Measurements from ENCODE around the gene NRG3.

NRG3 gene

DNA sequence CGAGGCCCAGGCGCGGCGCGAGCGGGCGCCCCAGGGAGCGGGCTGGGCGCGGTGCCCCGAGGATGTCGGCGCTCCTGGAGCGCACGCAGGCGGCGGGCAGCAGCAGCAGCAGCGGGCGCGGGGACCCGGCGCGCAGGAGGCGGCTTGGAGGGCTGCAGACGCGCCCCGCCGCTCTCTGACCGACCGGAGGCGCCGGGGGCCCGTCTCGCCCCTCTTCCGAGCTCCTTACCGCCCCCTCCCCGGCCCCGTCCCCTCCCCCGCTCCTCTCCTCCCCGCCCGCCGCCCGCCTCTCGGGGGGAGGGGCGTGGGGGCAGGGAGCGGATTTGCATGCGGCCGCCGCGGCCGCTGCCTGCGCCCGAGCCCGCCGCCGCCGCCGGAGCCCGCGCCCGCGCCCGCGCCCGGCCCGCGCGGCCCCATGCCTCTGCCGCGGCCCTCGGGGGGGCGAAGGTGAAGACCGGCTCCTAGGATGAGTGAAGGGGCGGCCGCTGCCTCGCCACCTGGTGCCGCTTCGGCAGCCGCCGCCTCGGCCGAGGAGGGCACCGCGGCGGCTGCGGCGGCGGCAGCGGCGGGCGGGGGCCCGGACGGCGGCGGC, at the start of gene NRG3:
TSS of gene NRG3 (plus strand) at position 320 of the 592 bp plus-strand sequence.
- DNase-seq (ENCODE audit: low spot score), result no peak

DNA sequence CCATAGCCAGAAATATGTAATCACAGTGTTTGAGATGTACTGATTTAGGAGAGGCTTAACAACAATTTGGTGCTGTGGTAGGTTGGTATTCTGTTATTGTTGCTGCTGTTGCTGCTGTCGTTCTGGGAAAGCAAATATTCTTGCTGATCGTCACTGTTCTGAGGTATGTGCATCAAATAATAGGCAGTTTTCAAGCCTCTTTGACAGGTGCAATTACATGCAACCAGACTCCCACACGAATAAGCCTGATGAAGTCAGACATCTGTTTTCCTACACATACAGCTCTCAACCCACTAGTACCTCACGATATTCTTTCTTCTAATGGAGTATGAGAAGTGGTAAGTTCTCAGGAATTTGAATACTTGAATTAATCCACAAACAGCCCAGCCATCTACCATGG, 46.7 kb upstream of the NRG3 start:
- no peak for DNase-seq (ENCODE audit: low spot score)

DNA sequence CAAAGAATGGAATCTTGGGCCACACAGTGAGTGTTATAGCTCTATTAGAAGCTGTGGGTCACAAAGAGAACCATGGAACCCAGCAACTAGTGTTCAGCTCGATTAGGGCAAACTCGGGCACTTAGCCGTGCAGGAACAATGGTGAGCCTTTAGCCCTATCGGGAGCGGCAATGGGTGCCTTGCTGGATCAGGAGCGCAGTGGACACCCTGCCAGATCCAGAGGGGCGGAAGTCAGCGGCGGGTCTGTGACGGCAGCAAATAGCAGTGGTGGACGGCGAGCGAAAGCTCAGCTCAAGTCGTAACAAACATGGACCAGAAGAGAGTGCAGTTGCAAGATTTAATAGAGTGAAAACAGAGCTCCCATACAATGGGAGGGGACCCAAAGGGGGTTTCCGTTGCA, 43.9 kb upstream of the NRG3 start:
- no peak for DNase-seq (ENCODE audit: low spot score)

DNA sequence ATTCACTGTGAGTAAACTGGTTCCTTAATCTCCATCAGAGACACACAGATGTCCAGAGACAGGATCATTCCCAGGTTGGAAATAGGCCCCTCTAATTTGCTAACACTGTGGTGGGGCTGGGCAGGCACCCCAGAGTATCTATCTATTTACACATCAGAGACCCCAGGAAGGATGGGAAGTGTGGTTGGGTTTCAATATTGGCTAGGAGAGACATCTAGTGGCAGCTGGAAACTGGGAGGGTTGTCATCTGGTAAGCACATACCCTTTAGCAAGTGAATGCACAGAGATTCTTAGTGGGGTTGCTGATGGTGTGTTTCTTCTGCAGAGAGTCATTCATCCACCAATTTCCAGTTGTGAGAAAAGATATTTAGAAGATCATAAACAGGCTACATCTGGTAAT, 36.0 kb upstream of the NRG3 start:
- DNase-seq (ENCODE audit: low spot score), result no peak

DNA sequence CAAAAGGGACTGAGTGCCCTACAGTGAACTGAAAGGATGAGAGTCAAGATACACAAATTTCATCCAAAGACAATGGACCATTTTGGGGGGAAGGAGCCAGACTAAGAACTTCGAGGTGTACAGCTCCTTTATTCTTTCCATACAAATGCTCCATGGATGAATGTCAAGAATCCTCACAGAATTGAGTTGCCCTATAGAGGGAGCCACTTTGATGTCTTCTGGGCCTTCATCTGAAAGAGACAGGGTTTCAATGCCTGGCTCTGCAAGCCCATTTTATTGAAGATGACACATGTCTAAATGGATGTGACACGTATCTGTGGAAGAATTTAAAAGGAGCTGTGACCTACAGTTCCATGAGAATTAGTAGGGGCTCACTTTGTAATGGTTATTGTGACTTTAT, 32.0 kb upstream of the NRG3 start:
- DNase-seq (ENCODE audit: low spot score), result no peak

DNA sequence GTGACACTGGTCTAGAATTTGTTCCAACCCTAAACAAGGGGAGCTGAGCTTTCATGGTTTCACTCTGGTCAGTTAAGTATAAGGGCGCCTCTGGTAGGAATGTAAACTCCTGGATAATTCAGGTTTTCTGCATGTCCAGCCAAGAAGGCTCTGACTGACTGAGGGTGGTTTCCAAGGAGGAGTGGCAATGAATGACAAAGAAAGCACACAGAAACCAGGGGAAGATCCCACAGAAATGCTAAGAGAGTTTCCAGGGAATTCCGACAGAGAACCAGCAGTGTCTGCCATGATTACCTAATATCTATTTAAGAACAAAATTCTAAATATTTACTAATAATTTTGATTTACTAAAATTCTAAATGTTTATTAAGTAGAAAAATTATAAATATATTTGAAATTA, 27.3 kb upstream of the NRG3 start:
- no peak for DNase-seq (ENCODE audit: low spot score)

DNA sequence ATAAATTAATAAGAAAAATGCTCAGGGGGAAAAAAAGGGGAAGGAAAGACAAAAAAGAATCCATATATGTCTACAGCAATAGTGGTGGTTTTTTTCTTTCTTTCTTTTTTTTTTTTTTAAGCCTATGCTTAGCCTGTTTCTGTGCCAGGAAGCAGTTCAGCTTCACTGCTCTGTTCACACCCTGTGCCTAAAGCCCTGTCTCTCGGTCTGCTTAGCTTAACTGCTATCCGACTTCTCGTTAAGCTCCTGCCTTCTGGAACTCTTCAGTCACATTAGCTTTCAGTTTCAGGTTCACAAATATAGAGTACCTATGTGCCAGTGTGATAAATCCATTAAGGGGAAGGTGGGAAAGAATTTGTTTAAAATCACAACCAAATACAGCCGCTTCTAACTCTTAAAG, 26.5 kb upstream of the NRG3 start:
- DNase-seq (ENCODE audit: low spot score), result no peak

DNA sequence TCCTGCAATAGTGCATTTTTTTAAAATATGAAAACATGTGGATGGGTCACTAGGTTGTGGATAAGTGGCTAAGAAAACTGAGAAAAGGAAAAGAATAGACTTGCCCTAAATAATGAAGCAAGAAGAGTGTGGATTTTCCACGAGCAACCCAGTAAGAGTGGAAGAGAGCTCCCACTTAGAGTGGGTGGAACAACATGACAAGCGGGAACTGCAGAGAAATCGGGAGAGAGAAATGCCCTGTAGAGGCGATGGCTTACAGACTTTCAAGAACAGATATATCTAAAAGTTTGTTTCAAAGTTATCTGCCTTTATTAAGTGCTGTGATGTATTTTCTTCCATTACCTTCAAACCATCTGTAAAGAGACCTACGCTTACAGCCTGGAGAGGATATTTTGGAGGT, 26.1 kb upstream of the NRG3 start:
- no peak for DNase-seq (ENCODE audit: low spot score)

DNA sequence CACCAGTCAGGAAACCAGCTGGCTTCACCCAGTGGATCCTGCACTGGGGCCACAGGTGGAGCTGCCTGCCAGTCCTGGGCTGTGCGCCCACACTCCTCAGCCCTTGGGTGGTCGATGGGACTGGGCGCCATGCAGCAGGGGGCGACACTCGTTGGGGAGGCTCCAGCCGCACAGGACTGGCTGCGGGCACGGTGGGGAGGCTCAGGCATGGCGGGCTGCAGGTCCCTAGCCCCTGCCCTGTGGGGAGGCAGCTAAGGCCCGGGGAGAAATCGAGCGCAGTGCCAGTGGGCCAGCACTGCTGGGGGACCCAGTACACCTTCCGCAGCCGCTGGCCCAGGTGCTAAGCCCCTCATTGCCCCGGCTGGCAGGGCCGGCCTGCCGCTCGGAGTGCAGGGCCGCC, 12.4 kb upstream of the NRG3 start:
- no peak for DNase-seq (ENCODE audit: low spot score)

DNA sequence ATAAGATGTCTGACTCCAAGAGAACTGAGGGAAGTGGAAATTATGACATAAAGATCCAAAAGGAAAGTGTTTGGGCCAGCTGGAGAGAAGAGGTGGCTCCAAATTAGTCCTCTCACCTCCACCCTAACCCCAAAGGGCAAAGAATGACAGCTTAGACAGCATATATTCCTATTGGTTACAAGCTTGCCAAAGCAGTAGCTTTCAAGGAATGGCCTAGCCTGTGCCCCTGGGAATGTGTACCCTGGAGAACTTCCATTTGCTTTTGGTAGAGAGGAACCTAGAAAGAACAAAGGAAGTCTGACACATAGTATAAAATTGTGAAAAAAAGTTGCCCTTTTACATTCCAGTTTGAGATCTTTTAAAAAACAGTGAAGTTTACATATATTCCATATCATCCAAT, 11.2 kb upstream of the NRG3 start:
- no peak for DNase-seq (ENCODE audit: low spot score)

DNA sequence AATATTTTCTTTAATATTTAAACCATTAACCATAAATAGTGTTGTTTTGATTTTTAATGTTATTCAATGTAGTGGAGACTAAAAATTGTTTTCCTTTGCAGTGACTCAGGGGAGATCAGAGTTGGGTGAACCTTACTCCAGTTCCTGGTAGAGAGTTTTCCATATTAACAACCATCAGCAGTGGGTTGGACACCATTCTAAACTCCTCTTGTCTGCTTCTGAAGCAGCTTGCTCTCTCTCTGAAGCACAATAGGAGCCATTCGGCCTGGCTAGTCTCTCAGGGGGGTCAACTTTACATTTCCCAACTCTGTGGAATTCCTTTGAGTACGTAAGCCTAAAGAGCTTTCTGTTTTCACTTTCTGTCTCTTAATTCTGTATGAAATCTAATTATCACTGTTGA, 9.4 kb upstream of the NRG3 start:
- DNase-seq (ENCODE audit: low spot score), result no peak

DNA sequence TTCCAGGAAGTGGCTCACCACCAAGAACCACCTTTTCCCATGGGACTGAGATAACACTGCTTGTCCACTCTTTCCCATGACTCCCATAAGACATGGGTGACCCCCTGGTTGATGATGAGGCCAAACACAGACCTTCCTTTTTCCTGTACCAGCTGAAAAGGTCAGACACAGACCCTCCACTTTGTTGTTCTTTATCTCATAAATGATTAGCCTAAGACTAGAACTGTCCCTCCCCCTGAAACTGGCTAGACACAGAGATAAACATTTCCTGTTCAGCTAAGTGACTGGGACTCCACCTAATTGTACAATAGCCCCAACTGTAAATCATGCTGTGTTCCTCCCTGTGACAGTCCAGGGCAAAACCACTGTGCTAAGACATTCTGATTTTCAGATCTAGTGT, 8.2 kb upstream of the NRG3 start:
- DNase-seq (ENCODE audit: low spot score), result no peak

DNA sequence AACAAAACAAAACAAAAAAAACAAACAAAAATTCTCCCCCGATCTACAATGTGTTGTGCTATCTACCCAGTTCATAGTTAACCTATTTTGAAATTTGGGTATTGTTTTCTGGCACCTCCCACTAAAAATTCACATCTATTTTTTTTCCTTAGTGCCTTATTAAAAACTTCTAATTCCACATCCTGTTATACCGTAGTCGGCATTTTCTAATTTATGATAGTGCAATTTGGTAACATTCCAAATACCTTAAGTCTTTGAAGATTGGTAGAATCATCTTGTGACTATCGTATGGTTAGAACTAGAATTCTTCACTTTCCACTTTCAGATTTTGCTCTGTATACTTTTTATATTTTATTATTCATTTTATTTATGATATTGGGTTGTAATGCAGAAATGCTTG, 4.5 kb upstream of the NRG3 start:
- DNase-seq (ENCODE audit: low spot score), result no peak

DNA sequence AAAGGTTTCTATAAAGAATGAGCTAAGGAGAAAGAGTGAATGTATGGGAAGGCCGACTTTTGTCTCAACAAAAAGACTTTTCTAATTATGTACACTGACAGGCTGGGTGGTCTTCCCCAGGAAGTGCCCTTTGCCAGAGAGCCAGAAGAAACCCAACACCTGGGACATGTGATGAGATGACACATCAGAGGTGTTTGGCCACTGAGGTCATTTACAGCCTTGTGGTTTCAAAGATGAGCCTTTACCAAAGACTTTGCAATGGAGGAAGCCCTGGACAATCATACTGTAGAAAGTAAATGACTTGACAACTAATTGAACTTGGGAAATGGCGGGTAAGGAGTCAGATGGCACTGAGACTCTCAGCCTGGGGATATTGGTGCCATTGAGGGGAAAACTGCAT, 3.4 kb upstream of the NRG3 start:
- DNase-seq (ENCODE audit: low spot score), result no peak

DNA sequence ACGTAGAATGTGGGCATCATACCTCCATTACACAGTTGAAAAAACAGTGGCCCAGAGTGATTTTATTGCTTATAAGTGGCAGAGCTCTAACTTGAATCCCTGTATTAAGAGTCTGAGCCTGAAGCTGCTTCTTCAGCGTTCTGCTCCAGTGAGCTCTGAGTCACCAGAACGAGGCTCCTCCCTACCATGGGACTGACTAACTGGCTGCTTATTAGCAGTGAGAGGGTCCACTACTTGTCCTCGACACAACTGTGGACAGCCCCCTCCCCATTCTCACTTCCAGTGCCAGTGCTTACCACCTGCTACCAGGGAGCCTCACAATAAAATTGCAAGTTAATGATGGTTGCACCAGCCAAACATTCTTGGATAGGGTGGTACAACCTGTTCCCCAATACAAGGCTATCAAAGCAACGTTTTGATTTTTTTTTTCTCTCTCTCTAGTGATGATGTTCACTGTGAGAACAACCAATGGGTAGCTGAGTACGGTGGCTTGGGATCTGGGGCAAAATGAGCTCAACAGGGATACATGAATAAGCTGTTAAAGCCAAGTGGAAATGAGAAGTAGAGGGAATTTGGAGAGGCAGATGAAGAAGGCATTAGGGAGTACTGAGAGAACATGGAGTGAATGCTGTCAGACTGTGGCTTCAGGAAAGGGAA, 2.7 kb upstream of the NRG3 start:
- no peak for DNase-seq (ENCODE audit: low spot score)

DNA sequence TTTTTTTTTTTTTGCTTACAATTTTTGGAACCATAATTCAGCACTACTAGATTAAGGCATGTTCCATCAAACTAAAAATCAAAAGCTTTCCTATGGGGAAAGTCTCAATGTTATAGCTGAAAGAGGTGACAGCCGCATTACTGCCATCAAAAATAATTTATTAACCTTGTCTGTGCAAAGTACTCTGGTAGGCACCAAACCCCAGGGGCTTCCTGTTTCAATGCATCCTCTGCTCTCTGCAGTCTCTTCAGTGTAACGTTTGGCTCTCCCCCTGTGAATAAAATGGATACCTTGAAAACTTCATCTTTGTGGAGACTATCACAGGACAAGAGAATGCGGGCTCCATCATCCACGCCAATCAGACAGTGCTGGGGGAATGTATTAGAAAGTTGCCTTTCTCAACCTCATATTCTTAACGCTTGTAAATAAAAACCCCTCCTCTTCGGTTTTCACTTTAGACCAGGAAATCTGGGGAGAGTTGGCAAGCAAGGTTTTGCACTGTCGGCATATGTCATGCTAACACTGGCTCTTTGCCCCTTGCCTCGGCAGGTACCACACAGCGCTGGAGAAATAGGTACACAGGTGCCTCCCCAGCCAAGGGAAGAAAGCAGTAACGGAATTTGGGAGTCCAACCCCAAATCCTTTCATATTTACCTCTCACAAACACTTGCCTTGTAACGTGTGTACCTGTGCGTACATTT, 1.6 kb upstream of the NRG3 start:
- no peak for DNase-seq (ENCODE audit: low spot score)

DNA sequence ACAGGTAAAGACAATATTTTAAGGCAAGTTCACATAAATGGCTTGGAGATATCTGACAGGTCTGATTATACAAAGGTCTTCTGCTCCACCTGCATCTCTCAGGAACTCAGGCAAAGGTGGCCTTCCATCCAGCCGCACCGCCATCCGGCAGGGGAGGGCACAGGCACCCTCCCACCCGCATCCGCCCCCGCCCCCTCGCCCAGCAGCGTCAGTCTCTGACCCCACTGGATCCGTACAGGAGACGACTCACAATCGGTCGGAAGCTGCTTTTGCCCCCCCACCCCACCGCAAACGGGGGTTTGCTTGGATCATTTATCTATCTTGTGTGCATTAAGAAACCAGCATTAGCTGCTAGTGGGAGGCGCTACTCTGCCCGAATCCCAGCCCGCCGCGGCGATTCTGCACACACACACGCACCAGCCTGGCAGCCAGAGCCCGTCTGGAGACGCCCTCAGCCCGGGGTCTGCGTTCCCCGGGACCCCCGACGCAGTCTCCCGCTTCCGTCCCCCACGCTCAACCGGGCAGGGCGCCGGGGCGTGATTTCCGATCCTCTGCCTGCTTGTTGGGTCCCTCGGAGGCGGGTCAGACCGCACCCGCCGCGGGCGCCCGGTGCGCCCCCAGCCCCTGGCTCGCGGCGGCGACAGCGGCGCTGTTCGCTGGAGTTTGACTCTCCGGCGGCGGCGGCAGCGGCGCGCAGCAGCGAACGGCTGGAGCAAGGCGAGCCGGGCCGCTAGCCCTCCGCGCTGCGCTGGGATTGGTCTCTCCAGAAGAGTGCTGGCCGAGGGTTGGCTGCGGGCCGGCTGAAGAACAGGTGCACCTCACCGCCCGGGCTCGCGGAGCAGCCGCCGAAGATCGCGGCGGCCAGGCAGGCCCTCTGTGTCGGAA, 820 bp upstream of the NRG3 start:
- DNase-seq (ENCODE audit: low spot score), result no peak

DNA sequence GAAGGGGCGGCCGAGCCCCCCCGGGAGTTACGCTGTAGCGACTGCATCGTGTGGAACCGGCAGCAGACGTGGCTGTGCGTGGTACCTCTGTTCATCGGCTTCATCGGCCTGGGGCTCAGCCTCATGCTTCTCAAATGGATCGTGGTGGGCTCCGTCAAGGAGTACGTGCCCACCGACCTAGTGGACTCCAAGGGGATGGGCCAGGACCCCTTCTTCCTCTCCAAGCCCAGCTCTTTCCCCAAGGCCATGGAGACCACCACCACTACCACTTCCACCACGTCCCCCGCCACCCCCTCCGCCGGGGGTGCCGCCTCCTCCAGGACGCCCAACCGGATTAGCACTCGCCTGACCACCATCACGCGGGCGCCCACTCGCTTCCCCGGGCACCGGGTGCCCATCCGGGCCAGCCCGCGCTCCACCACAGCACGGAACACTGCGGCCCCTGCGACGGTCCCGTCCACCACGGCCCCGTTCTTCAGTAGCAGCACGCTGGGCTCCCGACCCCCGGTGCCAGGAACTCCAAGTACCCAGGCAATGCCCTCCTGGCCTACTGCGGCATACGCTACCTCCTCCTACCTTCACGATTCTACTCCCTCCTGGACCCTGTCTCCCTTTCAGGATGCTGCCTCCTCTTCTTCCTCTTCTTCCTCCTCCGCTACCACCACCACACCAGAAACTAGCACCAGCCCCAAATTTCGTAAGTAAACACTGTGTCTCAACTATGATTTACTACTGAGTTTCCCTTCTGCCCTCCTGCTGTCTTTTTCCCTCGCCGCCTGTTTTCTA, 666 bp downstream of the NRG3 start:
- no peak for DNase-seq (ENCODE audit: low spot score)

DNA sequence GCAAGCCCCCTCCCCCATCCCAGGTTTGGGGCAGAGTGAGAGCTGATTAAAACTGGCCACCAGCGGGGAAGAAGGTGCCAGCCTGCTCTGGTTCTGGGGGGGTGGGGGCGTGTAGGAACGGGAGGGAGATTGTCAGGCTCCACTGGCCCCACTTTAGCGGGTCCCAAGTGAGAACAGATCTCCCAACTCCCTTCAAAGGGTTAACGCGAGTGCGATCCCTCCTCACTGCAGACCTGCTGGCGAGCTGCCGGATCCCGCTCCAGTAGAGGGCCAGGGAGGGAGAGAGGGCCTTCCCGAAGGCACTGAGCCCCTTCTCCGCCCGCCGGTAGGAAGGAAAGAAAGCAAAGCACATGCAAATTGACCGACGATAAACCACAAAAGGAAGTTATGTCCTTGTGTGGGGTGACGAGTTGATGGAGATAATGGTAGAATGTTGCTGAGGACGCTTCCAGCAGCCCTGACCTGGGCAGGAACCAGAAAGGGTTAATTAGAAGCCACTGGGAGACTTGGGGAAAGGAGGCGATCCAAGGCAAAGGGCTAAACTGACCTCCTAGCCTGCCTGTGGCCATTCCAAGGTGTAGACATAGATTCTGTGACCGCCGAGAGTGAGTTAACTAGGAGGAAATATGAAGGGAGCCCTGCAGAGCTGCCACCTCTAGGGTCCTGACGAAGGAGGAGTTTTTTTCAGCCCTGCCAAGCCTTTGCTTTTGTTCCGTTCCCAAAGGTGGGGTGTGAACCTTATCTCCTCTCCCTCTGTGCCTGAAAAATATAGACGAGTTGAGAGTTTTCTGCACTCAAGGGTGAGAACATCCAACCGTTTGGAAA, 1.5 kb downstream of the NRG3 start:
- DNase-seq (ENCODE audit: low spot score), result no peak

DNA sequence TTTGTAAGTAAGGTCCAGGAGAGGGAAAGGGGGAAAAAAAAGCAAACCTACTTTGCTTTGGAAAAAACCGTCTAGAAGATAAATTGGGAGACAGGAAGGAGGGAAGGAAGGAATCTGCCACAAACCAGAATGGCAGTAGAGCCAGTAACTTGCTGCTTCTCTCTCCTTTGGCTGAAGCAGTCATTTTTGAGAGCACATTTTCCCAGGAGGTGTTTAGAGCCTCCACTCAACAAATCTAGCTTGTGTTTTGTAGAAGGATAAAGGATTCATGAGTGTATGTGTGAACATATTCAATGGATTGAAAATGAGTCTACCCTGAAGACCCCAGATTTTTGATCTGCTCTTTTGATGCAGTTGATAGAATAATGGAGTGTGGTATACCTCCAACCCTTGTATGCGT, 2.6 kb downstream of the NRG3 start:
- DNase-seq (ENCODE audit: low spot score), result no peak

DNA sequence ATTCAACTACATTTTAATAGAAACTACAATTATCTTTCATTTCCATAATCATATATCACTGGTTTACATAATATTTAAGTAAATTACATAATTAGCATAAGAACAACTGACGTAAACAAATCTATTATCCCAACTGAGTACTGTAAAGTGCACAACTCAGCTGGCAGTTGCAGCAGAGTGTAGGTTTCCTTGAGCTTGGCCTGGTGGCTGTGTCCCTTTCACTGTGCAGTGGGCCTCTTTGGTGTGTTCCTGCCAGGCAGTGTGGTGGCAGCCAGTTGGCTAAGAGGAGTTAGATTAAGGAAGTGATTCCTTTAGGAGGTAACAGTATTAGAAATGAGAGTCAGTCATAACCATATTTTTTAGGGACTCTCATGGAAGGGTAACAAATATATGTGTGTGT, 7.0 kb downstream of the NRG3 start:
- DNase-seq (ENCODE audit: low spot score), result no peak

Data from hematopoietic multipotent progenitor cell treated with erythropoietin and hydrocortisone succinate and interleukin-3 and kit ligand, for 17 days (in vitro differentiated cells).